SJCRH30 (cell line): ENCODE measurements around the gene STARD5. TPM values are rescaled to one million over a fixed set of nuclear protein-coding genes. Genes with fewer than 3 reads are reported as not detected.
A peak's percentile ranks its signal among the peaks of the same experiment; 100 is the strongest.
"Not testable (repeated sequence)": the region's sequence is repeated elsewhere in the genome, so short reads cannot be mapped to it uniquely, and the experiment has no call there.

ENCODE experiments used
- DNase-seq, 2 experiments: peaks; one replicate each; pipeline ENCODE4 v3.0.0-alpha.2; 2015 to 2020
- H3K27ac ChIP-seq: fragments of 250-450 bp; sonication (Bioruptor Pico); 2 replicates; pipeline ENCODE4 v1.5.1; 2020; ENCODE audit warnings: mild to moderate bottlenecking, moderate library complexity
- H3K27me3 ChIP-seq: fragments of 250-450 bp; sonication (Bioruptor Pico); 2 replicates; pipeline ENCODE4 v1.5.1; 2020; ENCODE audit warnings: mild to moderate bottlenecking, moderate library complexity
- H3K36me3 ChIP-seq: fragments of 250-450 bp; sonication (Bioruptor Pico); 2 replicates; pipeline ENCODE4 v1.5.1; 2020; ENCODE audit warnings: mild to moderate bottlenecking, moderate library complexity
- H3K4me1 ChIP-seq: fragments of 250-450 bp; sonication (Bioruptor Pico); 2 replicates; pipeline ENCODE4 v1.5.1; 2020; ENCODE audit warnings: mild to moderate bottlenecking, moderate library complexity
- H3K4me3 ChIP-seq: fragments of 250-450 bp; sonication (Bioruptor Pico); 2 replicates; pipeline ENCODE4 v1.5.1; 2020; ENCODE audit warnings: mild to moderate bottlenecking, moderate library complexity
- H3K9me3 ChIP-seq: fragments of 250-450 bp; sonication (Bioruptor Pico); replicated peaks from 2 replicates; pipeline ENCODE4 v1.5.1; 2020; ENCODE audit warnings: mild to moderate bottlenecking, moderate library complexity
- total RNA-seq: library from RNA; depleted of rRNA; stranded (reverse); fragments of >200 nt; shearing (Covaris generic); gene quantifications from 2 replicates; pipeline ENCODE4 v1.2.3, GENCODE V29; 2014; rRNA removed

The STARD5 gene, protein sequence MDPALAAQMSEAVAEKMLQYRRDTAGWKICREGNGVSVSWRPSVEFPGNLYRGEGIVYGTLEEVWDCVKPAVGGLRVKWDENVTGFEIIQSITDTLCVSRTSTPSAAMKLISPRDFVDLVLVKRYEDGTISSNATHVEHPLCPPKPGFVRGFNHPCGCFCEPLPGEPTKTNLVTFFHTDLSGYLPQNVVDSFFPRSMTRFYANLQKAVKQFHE
- 2.5 and 3.8 TPM in 2 replicates for total RNA-seq

DNA sequence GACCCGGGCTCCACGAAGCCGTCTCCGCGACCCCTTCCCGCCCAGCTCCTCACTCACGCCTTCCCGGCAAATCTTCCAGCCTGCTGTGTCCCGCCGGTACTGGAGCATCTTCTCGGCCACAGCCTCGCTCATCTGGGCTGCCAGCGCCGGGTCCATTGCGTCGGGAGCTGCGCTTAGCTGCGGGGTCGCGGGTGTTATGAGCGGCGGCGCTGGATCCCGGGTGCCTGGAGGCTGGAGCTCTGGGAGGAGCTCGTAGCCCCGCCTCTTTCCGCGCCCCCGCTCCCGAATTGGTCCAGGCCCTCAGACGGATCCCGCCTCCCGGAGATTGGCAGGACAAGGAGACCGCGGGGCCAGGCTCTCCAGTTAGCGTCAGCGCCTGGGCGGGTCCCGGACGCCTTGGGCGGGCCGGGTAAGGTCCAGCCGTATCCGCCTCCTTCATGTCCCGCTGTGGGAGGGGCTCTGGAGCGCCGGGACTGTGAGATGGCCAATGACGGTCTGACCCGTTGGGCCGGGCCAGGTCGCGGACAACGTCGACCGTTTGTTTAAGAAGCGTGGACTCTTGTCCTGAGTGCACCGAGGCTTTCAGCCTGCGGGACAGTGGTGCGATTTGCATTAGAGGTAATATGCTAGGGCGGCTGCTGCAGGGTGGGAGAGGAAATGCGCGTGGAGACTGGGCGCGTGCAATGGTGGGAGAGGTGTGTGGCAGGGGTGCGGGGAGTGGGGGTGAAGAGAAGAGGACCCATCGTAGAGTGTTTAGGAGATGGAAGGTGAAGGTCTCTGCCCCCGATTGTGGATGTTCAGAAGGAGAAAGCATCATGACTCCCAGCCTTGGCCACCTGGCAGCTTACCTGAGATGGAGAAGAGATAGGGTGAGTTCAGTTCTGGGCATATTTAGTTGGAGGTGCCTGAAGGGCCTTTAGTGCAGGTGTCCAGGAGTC, at the start of gene STARD5:
STARD5 (minus strand) TSS at position 198 of the 938 bp plus-strand sequence; CDS start at position 156, 42 bp downstream.
- H3K27ac ChIP-seq = peak within 1 kb of the TSS; percentile 19; the same call in 1 of the 2 replicates
- peak within 1 kb of the TSS; percentile 75 for H3K4me3 ChIP-seq
- DNase-seq = peak; percentile 97 to 98
- no peaks in the 10 kb centered on the region for H3K4me1 ChIP-seq
- H3K36me3 ChIP-seq = no peaks in the 10 kb centered on the region
- no peaks in the 10 kb centered on the region for H3K9me3 ChIP-seq
- H3K27me3 ChIP-seq = no peaks in the 10 kb centered on the region

DNA sequence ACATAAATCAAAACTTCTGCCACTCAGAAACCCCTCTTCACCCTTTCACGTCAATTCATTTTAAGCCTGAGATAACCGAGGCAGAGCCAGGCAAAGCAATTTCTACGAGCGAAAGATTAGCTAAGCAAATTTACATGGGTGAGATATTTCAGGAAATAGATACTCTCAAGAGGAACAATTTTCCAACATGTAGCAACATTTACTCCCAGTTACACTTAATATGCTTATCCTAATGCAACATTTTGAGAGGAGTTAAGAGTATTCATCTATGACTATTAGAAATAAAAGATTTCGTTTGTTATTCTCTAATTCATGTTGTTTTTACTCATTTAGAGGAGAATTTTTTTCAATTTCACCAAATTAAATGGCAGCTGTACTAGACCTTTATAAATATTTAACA, 49.2 kb upstream of the STARD5 start:
- Histone ChIP-seq H3K27ac (no peak overlapping the region), H3K4me1 (no peaks in the 10 kb centered on the region), H3K9me3 (no peaks in the 10 kb centered on the region), H3K4me3 (no peak overlapping the region), H3K36me3 (no peaks in the 10 kb centered on the region), H3K27me3 (no peaks in the 10 kb centered on the region)
- no peak for DNase-seq

DNA sequence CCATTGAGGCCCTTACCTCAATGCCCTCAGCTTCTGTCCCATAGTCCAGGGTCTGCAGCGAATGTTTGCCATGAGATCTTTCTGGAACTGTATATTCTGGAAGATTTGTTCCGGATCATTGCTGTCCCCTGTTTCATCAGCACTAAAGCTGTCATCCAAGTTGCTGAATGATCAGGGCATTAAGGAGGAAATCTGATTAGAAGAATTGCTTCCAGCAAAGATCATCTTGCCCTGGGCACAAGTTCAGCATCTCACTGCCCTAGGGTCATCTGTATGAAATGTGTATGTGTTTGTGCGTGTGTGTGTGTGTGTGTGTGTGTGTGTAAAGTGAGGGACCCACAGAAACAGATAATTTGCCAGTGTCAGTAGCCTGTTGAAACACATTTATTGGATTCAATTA, 48.6 kb upstream of the STARD5 start:
- Histone ChIP-seq H3K27ac (no peak overlapping the region), H3K27me3 (no peaks in the 10 kb centered on the region), H3K9me3 (no peaks in the 10 kb centered on the region), H3K4me3 (no peak overlapping the region), H3K4me1 (no peaks in the 10 kb centered on the region), H3K36me3 (no peaks in the 10 kb centered on the region)
- DNase-seq = no peak

DNA sequence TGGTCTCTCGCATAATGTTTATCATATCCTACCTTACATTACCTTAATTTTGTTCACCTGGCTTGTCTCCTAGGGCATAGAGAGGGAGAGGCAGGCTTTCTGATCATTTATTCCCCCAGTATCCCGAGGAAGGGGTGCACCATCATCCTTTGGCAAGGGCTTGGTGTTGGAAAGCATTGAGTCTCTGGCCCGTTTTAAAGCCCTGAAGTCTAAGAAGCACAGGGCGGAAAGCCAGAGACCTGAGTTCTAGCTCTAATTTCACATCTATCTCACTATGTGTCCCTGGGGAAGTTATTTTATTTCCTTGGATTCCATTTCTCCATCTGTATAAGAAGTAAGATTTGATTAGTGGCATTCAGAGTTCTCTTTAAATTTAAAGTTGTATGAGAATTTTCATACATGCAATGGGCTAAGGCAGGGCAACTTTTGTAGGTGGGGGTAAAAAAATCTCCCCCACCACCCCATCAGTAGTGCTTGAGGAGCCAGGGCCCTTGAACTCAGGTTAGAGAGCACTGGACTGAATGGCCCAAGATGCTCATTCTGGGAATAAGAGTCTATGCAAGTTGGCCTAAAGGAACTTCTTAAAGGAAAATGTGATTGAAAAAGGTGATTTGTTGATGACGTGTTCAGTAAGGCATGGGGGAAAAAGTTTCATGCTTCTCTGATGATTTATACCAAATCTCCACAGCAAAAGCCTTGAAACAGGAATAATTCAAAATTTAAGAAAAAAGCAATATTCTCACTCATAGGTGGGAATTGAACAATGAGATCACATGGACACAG, 40.0 kb upstream of the STARD5 start:
- no peaks in the 10 kb centered on the region for H3K36me3 ChIP-seq
- no peaks in the 10 kb centered on the region; the same call in 1 of the 2 replicates for H3K9me3 ChIP-seq
- no peak for DNase-seq
- no peaks in the 10 kb centered on the region for H3K27me3 ChIP-seq
- no peaks in the 10 kb centered on the region for H3K4me1 ChIP-seq
- no peak overlapping the region for H3K27ac ChIP-seq
- no peak overlapping the region for H3K4me3 ChIP-seq

DNA sequence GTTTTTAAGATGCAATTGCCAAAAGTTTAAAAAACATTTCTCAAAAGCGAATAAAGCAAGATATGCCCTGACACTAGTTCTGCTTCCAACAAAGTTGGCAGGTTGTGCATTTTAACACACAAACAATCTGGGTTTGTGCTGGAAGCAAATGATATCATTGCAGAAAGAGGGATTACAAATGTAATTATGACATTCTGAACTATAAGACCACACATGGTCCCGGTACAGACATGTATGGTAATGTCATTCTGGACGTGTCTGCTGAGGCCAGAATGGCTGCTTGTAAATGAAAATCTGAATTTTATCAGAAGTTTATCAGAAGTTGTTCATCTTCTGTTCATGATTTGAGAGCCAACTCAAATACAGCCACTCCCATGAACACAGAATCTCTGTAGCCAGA, 39.3 kb upstream of the STARD5 start:
- no peaks in the 10 kb centered on the region for H3K4me1 ChIP-seq
- no peak overlapping the region for H3K27ac ChIP-seq
- H3K36me3 ChIP-seq = no peaks in the 10 kb centered on the region
- H3K9me3 ChIP-seq = no peaks in the 10 kb centered on the region; the same call in 1 of the 2 replicates
- DNase-seq = no peak
- H3K27me3 ChIP-seq = no peaks in the 10 kb centered on the region
- H3K4me3 ChIP-seq = no peak overlapping the region

DNA sequence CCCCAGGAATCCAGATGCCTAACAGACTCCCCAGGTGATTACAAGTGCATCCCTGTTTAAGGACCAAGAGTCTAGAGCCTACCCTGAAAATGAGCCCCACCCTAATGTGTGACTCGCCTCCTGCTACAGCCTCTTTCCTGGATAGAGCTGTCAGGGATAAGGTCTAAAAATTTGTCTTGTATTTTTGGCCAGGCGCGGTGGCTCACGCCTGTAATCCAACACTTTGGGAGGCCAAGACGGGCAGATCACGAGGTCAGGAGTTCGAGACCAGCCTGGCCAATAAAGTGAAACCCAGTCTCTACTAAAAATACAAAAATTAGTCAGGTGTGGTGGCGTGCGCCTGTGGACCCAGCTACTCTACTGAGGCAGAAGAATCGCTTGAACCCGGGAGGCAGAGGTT, 38.8 kb upstream of the STARD5 start:
- no peak overlapping the region for H3K4me3 ChIP-seq
- no peak for DNase-seq
- H3K9me3 ChIP-seq = no peaks in the 10 kb centered on the region; the same call in 1 of the 2 replicates
- no peaks in the 10 kb centered on the region for H3K27me3 ChIP-seq
- no peaks in the 10 kb centered on the region for H3K4me1 ChIP-seq
- H3K27ac ChIP-seq = no peak overlapping the region
- no peaks in the 10 kb centered on the region for H3K36me3 ChIP-seq

DNA sequence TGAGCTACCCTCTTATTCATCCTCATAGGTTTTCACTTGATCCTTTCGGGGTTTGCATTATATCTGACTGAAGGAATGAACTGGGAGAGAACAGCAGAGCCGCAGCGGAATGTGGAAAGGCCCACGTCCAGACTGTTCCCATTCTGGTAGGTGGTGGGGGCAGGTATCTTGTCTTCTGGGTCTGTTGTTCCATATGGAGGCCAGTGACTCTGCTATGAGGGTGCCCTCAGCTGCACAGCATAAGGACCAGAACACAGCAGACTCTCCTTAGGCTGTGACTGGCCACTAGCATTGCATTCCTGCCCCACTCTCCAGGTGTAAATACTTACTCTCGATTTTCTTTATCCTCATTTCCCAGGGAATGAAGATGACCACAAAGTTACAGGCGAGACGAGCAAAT, 38.0 kb upstream of the STARD5 start:
- DNase-seq = no peak
- Histone ChIP-seq H3K27ac (no peak overlapping the region), H3K36me3 (no peaks in the 10 kb centered on the region), H3K4me1 (no peaks in the 10 kb centered on the region), H3K9me3 (no peaks in the 10 kb centered on the region; the same call in 1 of the 2 replicates), H3K27me3 (no peaks in the 10 kb centered on the region), H3K4me3 (no peak overlapping the region)

DNA sequence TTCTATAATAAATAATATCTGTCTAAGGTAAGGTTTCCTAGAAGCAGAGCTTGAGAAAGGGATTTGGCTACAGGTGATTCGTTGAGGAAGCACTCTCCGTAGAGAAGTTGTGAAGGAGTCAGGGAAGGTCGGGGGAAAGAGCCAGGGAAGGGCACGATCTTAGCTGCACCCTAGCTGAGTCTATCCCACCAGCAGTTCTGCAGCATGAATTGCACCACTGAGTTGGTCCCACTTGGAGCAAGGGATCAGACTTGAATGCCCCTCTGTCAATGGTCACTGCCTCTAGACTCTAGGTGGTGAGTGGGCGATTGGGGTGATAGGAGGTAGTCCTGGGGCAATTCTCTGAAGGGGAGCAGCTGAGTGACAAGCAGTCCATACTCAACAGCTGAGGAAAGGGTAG, 36.5 kb upstream of the STARD5 start:
- Histone ChIP-seq H3K27me3 (no peaks in the 10 kb centered on the region), H3K4me3 (no peak overlapping the region), H3K4me1 (no peaks in the 10 kb centered on the region), H3K27ac (no peak overlapping the region), H3K36me3 (no peaks in the 10 kb centered on the region), H3K9me3 (no peaks in the 10 kb centered on the region; the same call in 1 of the 2 replicates)
- no peak for DNase-seq

DNA sequence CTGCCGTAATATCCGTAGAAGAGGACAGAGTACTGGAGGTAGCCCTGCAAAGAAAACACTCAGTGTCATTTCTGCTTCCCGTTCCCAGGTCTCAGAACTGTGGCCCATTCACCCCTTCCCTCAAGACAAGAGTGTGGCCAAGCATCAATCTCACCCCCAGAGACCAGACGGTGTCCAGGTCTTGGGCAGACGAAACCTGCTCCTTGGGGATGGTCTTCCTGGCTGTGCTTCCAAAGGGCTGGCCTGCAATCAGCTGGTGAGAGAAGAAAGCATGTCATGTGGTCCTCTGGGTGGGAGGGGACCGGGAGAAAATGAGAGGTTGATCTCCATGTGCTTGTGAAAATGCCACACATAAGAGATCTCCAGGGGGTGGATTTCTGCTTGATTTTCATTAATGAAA, 34.3 kb upstream of the STARD5 start:
- Histone ChIP-seq H3K36me3 (no peaks in the 10 kb centered on the region), H3K9me3 (no peaks in the 10 kb centered on the region; the same call in 1 of the 2 replicates), H3K27ac (no peak overlapping the region), H3K4me3 (no peak overlapping the region), H3K27me3 (no peaks in the 10 kb centered on the region), H3K4me1 (no peaks in the 10 kb centered on the region)
- no peak for DNase-seq

DNA sequence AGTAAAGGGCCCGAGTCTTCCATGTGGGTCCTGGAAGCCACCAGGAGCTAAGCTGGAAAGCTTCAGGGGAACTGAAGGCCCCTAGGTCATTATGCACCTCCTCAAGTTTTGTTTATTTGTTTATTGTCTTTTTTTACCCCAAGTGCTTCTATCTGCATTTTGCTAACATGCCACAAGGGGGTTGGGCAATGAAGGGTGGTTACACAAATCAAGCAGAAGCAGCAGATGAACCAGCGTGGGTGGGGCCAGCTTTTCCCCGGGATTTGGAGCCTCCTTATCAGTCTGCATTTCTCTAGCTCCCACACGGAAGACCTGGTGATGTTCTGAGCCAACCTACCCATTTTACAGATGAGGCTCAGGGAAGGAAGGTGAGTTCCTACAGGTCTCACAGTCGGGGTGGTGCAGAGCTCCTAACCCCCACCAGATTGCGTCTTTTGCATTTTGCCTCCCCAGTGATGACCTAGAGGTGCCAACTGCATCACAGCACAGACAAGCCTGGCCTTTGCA, 33.3 kb upstream of the STARD5 start:
- no peaks in the 10 kb centered on the region for H3K27me3 ChIP-seq
- no peaks in the 10 kb centered on the region for H3K4me1 ChIP-seq
- H3K9me3 ChIP-seq = no peaks in the 10 kb centered on the region; the same call in 1 of the 2 replicates
- no peaks in the 10 kb centered on the region for H3K36me3 ChIP-seq
- DNase-seq = no peak
- H3K27ac ChIP-seq = no peak overlapping the region
- H3K4me3 ChIP-seq = no peak overlapping the region

DNA sequence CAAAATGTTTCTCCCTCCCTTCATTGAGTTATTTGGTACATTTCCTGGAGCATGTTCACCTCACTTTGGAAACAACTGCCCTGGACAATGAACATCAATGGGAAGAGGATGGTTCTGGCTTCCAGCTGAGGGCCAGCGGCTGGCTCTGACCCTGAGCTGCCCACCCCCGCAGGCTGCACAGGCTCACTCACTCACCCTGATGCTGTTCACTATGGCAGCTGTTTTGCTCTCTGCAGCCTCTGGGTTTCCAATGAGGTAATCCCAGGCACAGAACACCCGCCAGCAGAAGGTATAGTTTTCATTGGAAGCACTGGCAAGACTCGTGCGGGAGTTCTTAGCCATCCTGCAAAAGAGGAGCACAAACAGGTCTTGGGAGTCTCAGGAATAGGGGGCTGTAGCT, 32.3 kb upstream of the STARD5 start:
- Histone ChIP-seq H3K27me3 (no peaks in the 10 kb centered on the region), H3K36me3 (no peaks in the 10 kb centered on the region)

DNA sequence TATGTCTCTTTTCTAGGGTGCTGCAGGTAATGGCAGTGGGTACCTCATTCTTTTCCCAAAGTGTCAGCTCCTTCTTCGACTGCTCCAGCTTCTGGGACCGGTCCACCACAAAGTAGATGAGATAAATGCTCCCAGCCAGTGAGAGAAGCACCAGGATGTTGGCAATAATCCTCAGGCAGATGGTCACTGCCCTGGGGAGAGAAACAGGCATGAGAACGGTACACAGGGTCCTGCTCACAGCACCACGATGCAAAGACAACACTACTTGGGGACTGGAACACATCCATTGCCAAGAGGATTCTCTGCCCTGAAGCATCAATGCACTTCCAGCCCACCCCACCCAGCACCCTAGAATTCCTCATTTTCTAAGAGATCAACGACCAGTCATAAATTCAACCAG, 27.7 kb upstream of the STARD5 start:
- no peaks in the 10 kb centered on the region for H3K9me3 ChIP-seq
- no peaks in the 10 kb centered on the region for H3K4me1 ChIP-seq
- H3K27ac ChIP-seq = no peak overlapping the region
- no peak for DNase-seq
- H3K4me3 ChIP-seq = no peak overlapping the region
- H3K36me3 ChIP-seq = no peaks in the 10 kb centered on the region
- H3K27me3 ChIP-seq = no peaks in the 10 kb centered on the region

More for the DNA sequence above, 32.3 kb upstream of the STARD5 start:
- Histone ChIP-seq H3K4me1 (no peaks in the 10 kb centered on the region), H3K9me3 (no peaks in the 10 kb centered on the region; the same call in 1 of the 2 replicates), H3K4me3 (no peak overlapping the region), H3K27ac (no peak overlapping the region)
- DNase-seq = no peak

DNA sequence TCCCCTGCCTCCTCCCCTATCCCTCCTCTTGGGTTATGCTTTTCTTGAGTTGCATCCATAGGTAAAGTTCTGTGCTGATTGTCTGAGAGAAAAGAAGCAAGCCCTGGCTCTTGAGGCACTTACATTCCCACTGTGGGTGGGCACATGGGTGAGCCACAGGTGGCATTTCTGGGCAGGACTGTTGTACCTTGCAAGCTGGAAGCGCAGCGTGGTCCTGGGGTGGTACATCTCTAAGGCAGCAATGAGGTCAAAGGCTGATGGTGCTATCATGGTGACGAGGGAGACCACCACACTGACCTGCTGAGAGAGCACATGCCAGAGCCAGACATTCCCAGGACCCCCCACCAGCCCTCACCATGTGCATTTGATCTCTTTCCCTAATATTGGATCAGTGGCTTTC, 25.3 kb upstream of the STARD5 start:
- DNase-seq = no peak
- Histone ChIP-seq H3K27me3 (no peaks in the 10 kb centered on the region), H3K36me3 (no peaks in the 10 kb centered on the region), H3K4me1 (no peaks in the 10 kb centered on the region), H3K27ac (no peak overlapping the region), H3K4me3 (no peak overlapping the region), H3K9me3 (no peaks in the 10 kb centered on the region)

DNA sequence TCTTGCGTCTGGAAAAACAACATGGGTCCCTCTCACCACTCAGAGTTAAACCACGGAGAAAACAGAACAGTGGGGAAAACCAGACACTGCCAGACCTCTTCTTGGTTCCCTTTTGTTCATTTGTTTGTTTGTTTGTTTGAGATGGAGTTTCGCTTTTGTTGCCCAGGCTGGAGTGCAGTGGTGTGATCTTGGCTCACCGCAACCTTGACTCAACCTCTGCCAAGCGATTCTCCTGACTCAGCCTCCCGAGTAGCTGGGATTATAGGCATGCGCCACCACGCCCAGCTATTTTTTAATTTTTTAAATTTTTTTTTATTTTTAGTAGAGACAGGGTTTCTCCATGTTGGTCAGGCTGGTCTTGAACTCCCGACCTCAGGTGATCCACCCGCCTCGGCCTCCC, 24.8 kb upstream of the STARD5 start:
- H3K4me1 ChIP-seq, H3K9me3 ChIP-seq, H3K36me3 ChIP-seq, H3K27me3 ChIP-seq, H3K27ac ChIP-seq, H3K4me3 ChIP-seq, DNase-seq: not testable (repeated sequence)
